HCT116 (cell line): ENCODE results near the gene KSR1.

Experiments
- CTCF ChIP-seq, 3 experiments: fragments of 200-600 bp in 1 of 3; sonication (generic) in 1 of 3; IDR thresholded peaks in 2 of 3; conservative IDR thresholded peaks in 1 of 3; 2 replicates each; pipeline ENCODE4 v1.5.1; 2012 to 2017; ENCODE audit warnings: low read depth in 2 of 3, low read length in 2 of 3, antibody characterized with exemption in 1 of 3, borderline replicate concordance in 1 of 3, control low read depth in 1 of 3, mild to moderate bottlenecking in 1 of 3, mixed read lengths in 1 of 3, mixed run types in 1 of 3, moderate library complexity in 1 of 3; ENCODE audit not compliant: insufficient read depth in 1 of 3
- EZH2phosphoT487 ChIP-seq: fragments of 200-600 bp; IDR thresholded peaks from 2 replicates; pipeline ENCODE4 v1.6.1; 2018; ENCODE audit warnings: antibody characterized with exemption, borderline replicate concordance
- POLR2A ChIP-seq: IDR thresholded peaks from 2 replicates; pipeline ENCODE4 v1.7.0; 2011; ENCODE audit warnings: borderline replicate concordance; ENCODE audit not compliant: insufficient read depth, insufficient read length; ENCODE audit errors: extremely low read depth
- POLR2AphosphoS5 ChIP-seq: IDR thresholded peaks from 2 replicates; pipeline ENCODE4 v1.6.1; 2011; ENCODE audit warnings: mild to moderate bottlenecking, low read depth, low read length, moderate library complexity
- RAD21 ChIP-seq: IDR thresholded peaks from 2 replicates; pipeline ENCODE4 v1.6.1; 2012; ENCODE audit warnings: low read depth, mild to moderate bottlenecking
- SRF ChIP-seq: IDR thresholded peaks from 2 replicates; pipeline ENCODE4 v1.6.1; 2012; ENCODE audit warnings: low read depth

- TF ChIP-seq CTCF (IDR thresholded peaks at IDR 0.05 in 2 of 3, conservative IDR thresholded peaks at IDR 0.05 in 1 of 3; ENCODE audit: borderline replicate concordance in 1 of 3, insufficient read depth in 1 of 3, low read depth in 2 of 3, low read length in 2 of 3) = no peak
- TF ChIP-seq POLR2A = no peak
- TF ChIP-seq RAD21 = no peak
- TF ChIP-seq EZH2phosphoT487 = no peak
- TF ChIP-seq POLR2AphosphoS5 = no peak
- no peak for TF ChIP-seq SRF
Observed at GRCh38 chr17:27421111-27421510, 35.1 kb upstream of the KSR1 start.
